HG03103 (cell line): ENCODE data around the gene PEAR1.

Experiments used
- ATAC-seq: cut with Tn5 transposase; IDR thresholded peaks from one replicate; pipeline ENCODE4 v1.9.1; 2021; ENCODE audit warnings: low read depth; ENCODE audit not compliant: unreplicated experiment

The PEAR1 gene

GRCh38 chr1:156935505-156936128 lies 42.1 kb downstream of the PEAR1 start:
- ATAC-seq, result no peak

- ATAC-seq, result no peak
These were observed 42.7 kb downstream of the PEAR1 start for GRCh38 chr1:156936191-156936590.

GRCh38 chr1:156936721-156937220 lies 43.3 kb downstream of the PEAR1 start:
- ATAC-seq, result no peak

GRCh38 chr1:156937883-156938282 lies 44.4 kb downstream of the PEAR1 start:
- no peak for ATAC-seq

GRCh38 chr1:156938813-156939212 lies 45.3 kb downstream of the PEAR1 start:
- ATAC-seq, result no peak

- no peak for ATAC-seq
These were observed 46.3 kb downstream of the PEAR1 start for GRCh38 chr1:156939786-156940334.

- no peak for ATAC-seq
These were observed 48.2 kb downstream of the PEAR1 start for GRCh38 chr1:156941675-156942074.

- ATAC-seq, result no peak
These were observed 48.7 kb downstream of the PEAR1 start for GRCh38 chr1:156942176-156942575.

- no peak for ATAC-seq
These were observed 49.1 kb downstream of the PEAR1 start for GRCh38 chr1:156942576-156942975.

- no peak for ATAC-seq
These were observed 50.2 kb downstream of the PEAR1 start for GRCh38 chr1:156943756-156944155.

- no peak for ATAC-seq
These were observed 50.8 kb downstream of the PEAR1 start for GRCh38 chr1:156944268-156944667.

- no peak for ATAC-seq
These were observed 51.3 kb downstream of the PEAR1 start for GRCh38 chr1:156944848-156945247.

GRCh38 chr1:156945881-156946661 lies 52.6 kb downstream of the PEAR1 start:
- ATAC-seq, result no peak

- ATAC-seq, result no peak
These were observed 53.6 kb downstream of the PEAR1 start for GRCh38 chr1:156947127-156947526.

- ATAC-seq, result no peak
These were observed 54.5 kb downstream of the PEAR1 start for GRCh38 chr1:156947818-156948525.

GRCh38 chr1:156948708-156949107 lies 55.2 kb downstream of the PEAR1 start:
- no peak for ATAC-seq

GRCh38 chr1:156949127-156949526 lies 55.6 kb downstream of the PEAR1 start:
- no peak for ATAC-seq

GRCh38 chr1:156951371-156951770 lies 57.9 kb downstream of the PEAR1 start:
- no peak for ATAC-seq

- no peak for ATAC-seq
These were observed 60.1 kb downstream of the PEAR1 start for GRCh38 chr1:156953571-156953970.

- ATAC-seq, result no peak
These were observed 62.8 kb downstream of the PEAR1 start for GRCh38 chr1:156956333-156956732.

- ATAC-seq, result no peak
These were observed 64.1 kb downstream of the PEAR1 start for GRCh38 chr1:156957634-156958033.
